Measurements from ENCODE around the gene FREM1.

DNA sequence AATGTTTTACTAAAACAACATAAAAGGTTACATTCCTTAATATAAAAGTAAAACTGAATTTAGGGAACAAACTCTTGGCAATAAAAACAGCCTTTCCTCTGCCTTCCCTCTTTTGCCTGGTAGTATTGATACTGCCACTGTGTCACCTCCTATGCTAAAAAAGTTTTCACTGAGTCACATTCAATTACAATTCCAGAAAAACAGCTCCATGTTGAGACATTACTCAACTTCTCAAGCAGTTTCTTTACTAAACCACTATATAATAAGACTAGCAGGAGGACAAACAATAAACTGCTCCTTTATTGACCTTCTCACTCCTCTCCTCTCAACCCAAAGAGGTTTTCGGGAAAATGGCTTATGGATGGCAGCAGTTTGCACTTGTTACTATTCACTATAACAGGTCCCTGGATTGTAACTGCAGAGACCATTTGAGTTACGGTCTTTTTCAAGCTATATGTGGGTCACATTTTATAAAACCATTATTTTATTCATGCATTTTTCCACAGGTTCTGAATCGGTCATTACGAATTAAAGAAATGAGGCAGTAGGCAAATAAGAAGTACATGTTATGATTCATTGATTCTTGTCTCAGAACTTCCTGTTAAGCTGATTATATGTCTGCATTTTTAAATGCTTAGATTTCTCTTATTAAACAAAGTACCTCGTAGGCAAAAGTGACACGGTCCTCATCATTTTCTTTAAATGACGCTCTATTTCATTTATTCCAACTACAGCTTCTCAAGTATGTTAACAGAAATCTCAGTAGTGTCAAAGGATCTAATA lies 219.1 kb downstream of the FREM1 start:
- TF ChIP-seq EZH2 (IDR thresholded peaks at IDR 0.05; ENCODE audit: insufficient read depth, low read length) = no peak
- TF ChIP-seq, protein P1, sequence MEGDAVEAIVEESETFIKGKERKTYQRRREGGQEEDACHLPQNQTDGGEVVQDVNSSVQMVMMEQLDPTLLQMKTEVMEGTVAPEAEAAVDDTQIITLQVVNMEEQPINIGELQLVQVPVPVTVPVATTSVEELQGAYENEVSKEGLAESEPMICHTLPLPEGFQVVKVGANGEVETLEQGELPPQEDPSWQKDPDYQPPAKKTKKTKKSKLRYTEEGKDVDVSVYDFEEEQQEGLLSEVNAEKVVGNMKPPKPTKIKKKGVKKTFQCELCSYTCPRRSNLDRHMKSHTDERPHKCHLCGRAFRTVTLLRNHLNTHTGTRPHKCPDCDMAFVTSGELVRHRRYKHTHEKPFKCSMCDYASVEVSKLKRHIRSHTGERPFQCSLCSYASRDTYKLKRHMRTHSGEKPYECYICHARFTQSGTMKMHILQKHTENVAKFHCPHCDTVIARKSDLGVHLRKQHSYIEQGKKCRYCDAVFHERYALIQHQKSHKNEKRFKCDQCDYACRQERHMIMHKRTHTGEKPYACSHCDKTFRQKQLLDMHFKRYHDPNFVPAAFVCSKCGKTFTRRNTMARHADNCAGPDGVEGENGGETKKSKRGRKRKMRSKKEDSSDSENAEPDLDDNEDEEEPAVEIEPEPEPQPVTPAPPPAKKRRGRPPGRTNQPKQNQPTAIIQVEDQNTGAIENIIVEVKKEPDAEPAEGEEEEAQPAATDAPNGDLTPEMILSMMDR (IDR thresholded peaks at IDR 0.05; ENCODE audit: insufficient read depth, low read depth, low read length) = no peak
